Esophagus squamous epithelium (tissue), 5 donors: ENCODE measurements around the gene CD70. TPM values are rescaled to one million over a fixed set of nuclear protein-coding genes. Genes with fewer than 3 reads are reported as not detected.

Source experiments
- DNase-seq: peaks from one replicate; lab custom pipeline; 2025; lab: John Stamatoyannopoulos, UW
- H3K27ac ChIP-seq, 4 donors: fragments of 200-600 bp; sonication (generic); one replicate each; pipeline ENCODE4 v1.5.1; 2016 to 2019; ENCODE audit warnings: mild to moderate bottlenecking in 1 of 4
- H3K27me3 ChIP-seq, 4 donors: fragments of 200-600 bp; sonication (generic); 1 replicate in 3 of 4; 2 replicates in 1 of 4; pipeline versions ENCODE4 v1.5.1 to v1.6.0; 2017 to 2021; ENCODE audit warnings: antibody characterized with exemption in 1 of 4
- H3K36me3 ChIP-seq, 3 donors: fragments of 200-600 bp; sonication (generic); one replicate each; pipeline ENCODE4 v1.5.1; 2016 to 2019
- H3K4me1 ChIP-seq, 3 donors: fragments of 200-600 bp; sonication (generic); one replicate each; pipeline ENCODE4 v1.5.1; 2017 to 2019
- H3K4me3 ChIP-seq, 4 donors: fragments of 200-600 bp; sonication (generic); 1 replicate in 3 of 4; 2 replicates in 1 of 4; pipeline ENCODE4 v1.5.1; 2016 to 2019; ENCODE audit warnings: mild to moderate bottlenecking in 2 of 4, moderate library complexity in 1 of 4
- H3K9me3 ChIP-seq, 3 donors: fragments of 200-600 bp; sonication (generic); one replicate each; pipeline ENCODE4 v1.5.1; 2016 to 2019
- POLR2A ChIP-seq, 4 donors: fragments of 450-650 bp; IDR thresholded peaks; one replicate each; pipeline ENCODE4 v1.6.1; 2017; ENCODE audit warnings: antibody characterized with exemption in 4 of 4, mild to moderate bottlenecking in 4 of 4, moderate library complexity in 3 of 4
- WGBS, 2 donors: methylation state at CpG; one replicate each; pipeline ENCODE4 v1.1.5; 2018; 5-methylcytosine and 5-hydroxymethylcytosine counted together
- intact Hi-C: fragments of 100-400 bp; cut with DNase I; formaldehyde crosslinking; loops from one replicate; pipeline ENCODE4 v1.15.0; 2022
- total RNA-seq, 4 donors: library from RNA; depleted of rRNA; stranded (reverse); fragments of >200 nt; gene quantifications; one replicate each; pipeline ENCODE4 v1.1.0, GENCODE V29; 2016
- TF ChIP-seq, protein P1 (sequence below), 6 experiments: fragments of 450-650 bp in 4 of 6; fragments of 200-600 bp in 2 of 6; sonication (generic) in 2 of 6; IDR thresholded peaks; one replicate each; pipeline ENCODE4 v1.5.1; 2016 to 2019; ENCODE audit warnings: antibody characterized with exemption in 6 of 6, mild to moderate bottlenecking in 4 of 6, moderate library complexity in 4 of 6
- donor health status: DM: yes; HTN: yes; CAD: no.

Gene CD70
- total RNA-seq, 4 donors from 2014 or later: 4.0 TPM; not detected in 3

- Histone ChIP-seq H3K4me3 (no peak overlapping the region), H3K27ac (no peak overlapping the region), H3K9me3 (no peaks in the 10 kb centered on the region), H3K36me3 (no peaks in the 10 kb centered on the region), H3K4me1 (no peaks in the 10 kb centered on the region), H3K27me3 (peaks cover 0 to 6% (median 0%) of the 10 kb centered on the region in 4 donors)
- WGBS, 2 donors: 37 to 38% methylated on average over 12 of the region's 12 CpGs
- intact Hi-C loops: loop anchor here (5.0 kb wide), 2 partner anchors 115 to 230 kb away; no protein-coding TSS in a partner anchor
- peak; percentile 13 for DNase-seq
- TF ChIP-seq POLR2A (IDR thresholded peaks at IDR 0.05): no peak
- TF ChIP-seq, protein P1, sequence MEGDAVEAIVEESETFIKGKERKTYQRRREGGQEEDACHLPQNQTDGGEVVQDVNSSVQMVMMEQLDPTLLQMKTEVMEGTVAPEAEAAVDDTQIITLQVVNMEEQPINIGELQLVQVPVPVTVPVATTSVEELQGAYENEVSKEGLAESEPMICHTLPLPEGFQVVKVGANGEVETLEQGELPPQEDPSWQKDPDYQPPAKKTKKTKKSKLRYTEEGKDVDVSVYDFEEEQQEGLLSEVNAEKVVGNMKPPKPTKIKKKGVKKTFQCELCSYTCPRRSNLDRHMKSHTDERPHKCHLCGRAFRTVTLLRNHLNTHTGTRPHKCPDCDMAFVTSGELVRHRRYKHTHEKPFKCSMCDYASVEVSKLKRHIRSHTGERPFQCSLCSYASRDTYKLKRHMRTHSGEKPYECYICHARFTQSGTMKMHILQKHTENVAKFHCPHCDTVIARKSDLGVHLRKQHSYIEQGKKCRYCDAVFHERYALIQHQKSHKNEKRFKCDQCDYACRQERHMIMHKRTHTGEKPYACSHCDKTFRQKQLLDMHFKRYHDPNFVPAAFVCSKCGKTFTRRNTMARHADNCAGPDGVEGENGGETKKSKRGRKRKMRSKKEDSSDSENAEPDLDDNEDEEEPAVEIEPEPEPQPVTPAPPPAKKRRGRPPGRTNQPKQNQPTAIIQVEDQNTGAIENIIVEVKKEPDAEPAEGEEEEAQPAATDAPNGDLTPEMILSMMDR (IDR thresholded peaks at IDR 0.05): peak; percentile 55 to 87 (median 86)
Observed at GRCh38 chr19:6632002-6632621, 41.2 kb upstream of the CD70 start.

DNA sequence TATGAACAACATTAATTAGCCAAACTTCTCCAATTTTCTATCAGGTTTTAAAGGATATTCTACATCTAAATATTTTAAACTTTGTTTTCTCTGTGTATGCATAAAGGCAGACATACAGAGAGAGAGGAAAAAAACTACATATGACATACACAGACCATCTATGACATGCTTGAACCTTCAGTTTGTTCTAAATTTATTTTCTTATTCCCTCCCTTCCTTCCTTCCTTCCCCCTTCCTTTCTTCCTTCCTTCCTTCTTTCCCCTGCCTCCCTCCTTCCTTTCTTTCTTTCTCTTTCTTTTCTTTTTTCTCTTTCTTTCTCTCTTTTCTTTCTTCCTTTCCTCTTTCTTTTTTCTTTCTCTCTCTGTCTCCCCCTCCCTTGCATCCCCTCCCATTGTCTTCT is 35.8 kb upstream of the CD70 start:
- TF ChIP-seq POLR2A (IDR thresholded peaks at IDR 0.05): no peak
- TF ChIP-seq, protein P1 (IDR thresholded peaks at IDR 0.05): no peak
- Histone ChIP-seq H3K27ac (no peak overlapping the region), H3K4me1 (no peaks in the 10 kb centered on the region), H3K9me3 (no peaks in the 10 kb centered on the region), H3K4me3 (no peak overlapping the region), H3K36me3 (no peaks in the 10 kb centered on the region), H3K27me3 (peaks cover 0 to 14% (median 0%) of the 10 kb centered on the region in 4 donors)
- no peak for DNase-seq
- intact Hi-C loops: no loop called here

- intact Hi-C loops: no loop called here
- H3K27me3 ChIP-seq: peaks cover 0 to 20% (median 0%) of the 10 kb centered on the region in 4 donors
- H3K4me3 ChIP-seq: no peak overlapping the region
- no peaks in the 10 kb centered on the region for H3K36me3 ChIP-seq
- no peak for DNase-seq
- WGBS, 2 donors: 38 to 56% methylated on average over 1 to 2 of the region's 2 CpGs
- H3K27ac ChIP-seq: no peak overlapping the region
- peaks cover 0 to 5% (median 0%) of the 10 kb centered on the region in 3 donors for H3K9me3 ChIP-seq
- peaks cover 0 to 4% (median 0%) of the 10 kb centered on the region in 3 donors for H3K4me1 ChIP-seq
- TF ChIP-seq POLR2A (IDR thresholded peaks at IDR 0.05): no peak
- TF ChIP-seq, protein P1 (IDR thresholded peaks at IDR 0.05): no peak
Observed at GRCh38 chr19:6617374-6617773, 26.4 kb upstream of the CD70 start.

DNA sequence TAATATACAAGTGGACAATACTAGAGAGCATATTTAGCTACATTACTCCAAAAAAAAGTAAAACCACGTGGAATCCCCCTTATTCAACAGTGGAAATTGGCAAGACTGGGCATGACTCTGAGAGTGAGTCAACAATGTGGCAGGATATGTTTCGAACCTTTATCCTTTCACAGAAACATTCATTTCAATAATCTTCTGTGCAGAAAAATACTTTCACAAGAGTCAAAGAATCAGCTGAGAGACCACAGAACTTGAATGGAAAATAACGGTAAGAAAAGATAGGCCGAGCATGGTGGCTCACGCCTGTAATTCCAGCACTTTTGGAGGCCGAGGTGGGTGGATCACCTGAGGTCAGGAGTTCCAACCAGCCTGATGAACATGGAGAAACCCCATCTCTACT is 25.1 kb upstream of the CD70 start:
- H3K27me3 ChIP-seq: peaks cover 0 to 30% (median 0%) of the 10 kb centered on the region in 4 donors
- DNase-seq: no peak
- H3K36me3 ChIP-seq: no peaks in the 10 kb centered on the region
- peaks cover 0 to 5% (median 0%) of the 10 kb centered on the region in 3 donors for H3K9me3 ChIP-seq
- intact Hi-C loops: no loop called here
- WGBS, 2 donors: 33 to 46% methylated on average over 6 of the region's 6 CpGs
- H3K4me1 ChIP-seq: peaks cover 0 to 4% (median 0%) of the 10 kb centered on the region in 3 donors
- H3K4me3 ChIP-seq: no peak overlapping the region
- no peak for TF ChIP-seq POLR2A (IDR thresholded peaks at IDR 0.05)
- TF ChIP-seq, protein P1 (IDR thresholded peaks at IDR 0.05): no peak
- H3K27ac ChIP-seq: no peak overlapping the region

DNA sequence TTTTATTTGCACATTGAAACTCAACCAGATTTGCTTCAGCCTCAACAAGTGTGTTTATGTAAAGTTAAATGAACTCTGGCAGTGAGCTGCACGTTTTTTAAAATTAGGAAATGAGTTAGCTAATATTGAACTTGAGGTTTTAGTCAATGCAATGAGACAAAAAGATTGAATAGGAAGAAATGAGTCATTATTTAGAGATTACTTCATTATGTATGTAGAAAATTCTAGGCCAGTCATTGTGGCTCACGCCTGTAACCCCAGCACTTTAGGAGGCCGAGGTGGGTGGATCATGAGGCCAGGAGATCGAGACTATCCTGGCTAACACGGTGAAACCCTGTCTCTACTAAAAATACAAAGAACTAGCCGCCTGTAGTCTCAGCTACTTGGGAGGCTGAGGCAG is 22.8 kb upstream of the CD70 start:
- Histone ChIP-seq H3K27ac (no peak overlapping the region), H3K4me1 (peaks cover 0 to 4% (median 0%) of the 10 kb centered on the region in 3 donors), H3K4me3 (no peak overlapping the region), H3K36me3 (no peaks in the 10 kb centered on the region), H3K9me3 (no peaks in the 10 kb centered on the region), H3K27me3 (peaks cover 0 to 41% (median 0%) of the 10 kb centered on the region in 4 donors)
- intact Hi-C loops: no loop called here
- 8 to 38% methylated on average over 5 to 6 of the region's 6 CpGs for WGBS, 2 donors
- no peak for TF ChIP-seq POLR2A (IDR thresholded peaks at IDR 0.05)
- TF ChIP-seq, protein P1 (IDR thresholded peaks at IDR 0.05): no peak
- DNase-seq: no peak
